ENCODE measurements around the gene PGP.

DNA sequence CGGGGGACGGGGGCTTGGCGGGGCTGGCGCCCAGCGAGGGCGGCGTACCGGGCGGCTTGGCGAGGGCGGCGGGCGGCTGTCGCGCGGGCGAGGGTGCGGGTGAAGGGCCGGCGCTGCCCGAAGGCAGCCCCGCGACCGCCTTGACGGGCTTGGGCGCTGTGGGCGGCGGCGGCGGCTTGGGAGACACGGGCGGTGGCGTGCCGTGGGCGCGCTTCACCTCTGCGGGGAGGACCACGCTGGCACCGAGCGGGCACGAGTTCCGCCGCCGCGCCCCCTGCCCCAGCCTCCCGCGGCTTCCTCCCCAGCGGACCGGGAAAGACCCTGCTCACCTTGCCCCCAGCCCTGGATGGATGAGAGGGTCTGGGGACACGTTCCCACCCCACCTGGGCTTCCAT, 35.5 kb downstream of the PGP start:
- TF ChIP-seq, protein P1, sequence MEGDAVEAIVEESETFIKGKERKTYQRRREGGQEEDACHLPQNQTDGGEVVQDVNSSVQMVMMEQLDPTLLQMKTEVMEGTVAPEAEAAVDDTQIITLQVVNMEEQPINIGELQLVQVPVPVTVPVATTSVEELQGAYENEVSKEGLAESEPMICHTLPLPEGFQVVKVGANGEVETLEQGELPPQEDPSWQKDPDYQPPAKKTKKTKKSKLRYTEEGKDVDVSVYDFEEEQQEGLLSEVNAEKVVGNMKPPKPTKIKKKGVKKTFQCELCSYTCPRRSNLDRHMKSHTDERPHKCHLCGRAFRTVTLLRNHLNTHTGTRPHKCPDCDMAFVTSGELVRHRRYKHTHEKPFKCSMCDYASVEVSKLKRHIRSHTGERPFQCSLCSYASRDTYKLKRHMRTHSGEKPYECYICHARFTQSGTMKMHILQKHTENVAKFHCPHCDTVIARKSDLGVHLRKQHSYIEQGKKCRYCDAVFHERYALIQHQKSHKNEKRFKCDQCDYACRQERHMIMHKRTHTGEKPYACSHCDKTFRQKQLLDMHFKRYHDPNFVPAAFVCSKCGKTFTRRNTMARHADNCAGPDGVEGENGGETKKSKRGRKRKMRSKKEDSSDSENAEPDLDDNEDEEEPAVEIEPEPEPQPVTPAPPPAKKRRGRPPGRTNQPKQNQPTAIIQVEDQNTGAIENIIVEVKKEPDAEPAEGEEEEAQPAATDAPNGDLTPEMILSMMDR (IDR thresholded peaks at IDR 0.05), result no peak
- no peak for TF ChIP-seq POLR2A (IDR thresholded peaks at IDR 0.05)

Data from uterus (tissue), 2 donors.